HG03159 (cell line): Measurements from ENCODE around the gene CD80.
"Not testable (repeated sequence)": the region's sequence is repeated elsewhere in the genome, so short reads cannot be mapped to it uniquely, and the experiment has no call there.

Source experiments
- ATAC-seq: cut with Tn5 transposase; IDR thresholded peaks from one replicate; pipeline ENCODE4 v1.9.1; 2021; ENCODE audit warnings: mild to moderate bottlenecking, moderate library complexity; ENCODE audit not compliant: unreplicated experiment

CD80 gene, protein sequence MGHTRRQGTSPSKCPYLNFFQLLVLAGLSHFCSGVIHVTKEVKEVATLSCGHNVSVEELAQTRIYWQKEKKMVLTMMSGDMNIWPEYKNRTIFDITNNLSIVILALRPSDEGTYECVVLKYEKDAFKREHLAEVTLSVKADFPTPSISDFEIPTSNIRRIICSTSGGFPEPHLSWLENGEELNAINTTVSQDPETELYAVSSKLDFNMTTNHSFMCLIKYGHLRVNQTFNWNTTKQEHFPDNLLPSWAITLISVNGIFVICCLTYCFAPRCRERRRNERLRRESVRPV

DNA sequence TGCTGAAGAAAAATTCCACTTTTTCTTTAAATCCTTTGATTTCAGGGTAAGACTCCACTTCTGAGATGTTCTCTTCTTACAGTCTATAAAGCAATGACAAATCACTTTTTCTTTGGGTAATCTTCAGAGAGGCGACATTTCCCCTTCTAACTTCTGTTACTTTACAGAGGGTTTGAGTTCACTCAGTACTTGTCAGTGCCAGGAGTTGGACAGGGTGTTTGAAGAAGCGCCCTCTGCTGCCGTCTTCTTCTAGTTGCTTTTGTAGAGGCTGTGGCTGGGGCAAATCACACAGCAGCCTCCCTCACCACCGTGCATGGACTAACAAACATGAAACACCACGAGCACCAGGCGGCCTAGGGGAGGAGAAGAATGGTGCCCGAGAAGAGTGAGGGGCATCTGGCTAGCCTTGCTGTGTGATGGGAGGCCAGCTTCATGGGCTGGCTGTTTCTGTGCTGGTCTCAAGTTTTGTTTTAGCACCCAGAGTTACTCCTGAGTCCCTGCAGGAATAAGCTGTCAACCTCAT lies at the start of gene CD80:
Gene CD80, minus strand, starts transcription at position 174 of the 523 bp plus-strand sequence. CDS start 1,886 bp downstream, outside the sequence.
- peak; percentile 55 for ATAC-seq

- no peak for ATAC-seq
Observed at GRCh38 chr3:119608405-119609000, 49.1 kb upstream of the CD80 start.

- ATAC-seq = no peak
Observed at GRCh38 chr3:119604878-119605277, 45.5 kb upstream of the CD80 start.

- ATAC-seq = no peak
Observed at GRCh38 chr3:119602676-119603075, 43.3 kb upstream of the CD80 start.

DNA sequence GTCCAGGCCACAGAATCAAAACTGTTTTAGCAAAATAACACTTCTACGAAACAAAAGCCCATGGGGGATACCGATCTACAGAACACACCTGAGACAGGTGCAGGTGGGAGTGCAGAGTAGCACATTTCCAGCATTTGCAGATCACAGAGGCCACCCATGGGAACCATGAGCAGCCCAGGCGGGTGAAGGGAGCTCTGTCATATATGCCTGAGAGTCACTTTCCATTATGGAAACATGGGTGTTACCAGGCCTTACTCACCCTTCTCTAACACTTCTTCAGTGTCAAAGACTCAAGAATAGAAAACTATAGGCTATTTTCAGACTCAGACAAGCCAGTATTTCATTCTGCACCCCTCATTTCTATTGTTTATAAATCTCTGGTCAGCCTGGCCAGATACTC lies 41.7 kb upstream of the CD80 start:
- peak; percentile 17 for ATAC-seq

DNA sequence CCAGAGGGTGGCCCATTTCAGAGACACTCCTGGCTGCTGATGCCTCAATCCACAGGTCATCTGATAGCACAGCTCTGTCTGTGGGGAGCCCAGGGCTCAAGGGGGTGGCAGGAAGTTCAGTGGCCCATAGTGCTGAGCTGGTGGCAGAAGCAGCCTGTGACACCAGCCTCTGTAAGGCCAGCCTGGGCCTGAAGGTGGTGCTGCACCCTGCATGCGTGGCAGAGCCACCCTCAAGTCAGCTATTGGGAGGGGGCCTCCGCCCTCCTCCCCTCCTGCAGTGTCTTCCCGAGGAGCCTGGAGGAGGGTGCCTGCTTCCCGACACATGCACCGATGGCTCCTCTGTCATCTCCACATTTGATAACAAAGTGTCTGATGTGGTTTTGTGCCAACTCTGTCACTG lies 41.3 kb upstream of the CD80 start:
- ATAC-seq = peak; percentile 65

GRCh38 chr3:119599558-119600174 lies 40.3 kb upstream of the CD80 start:
- no peak for ATAC-seq

DNA sequence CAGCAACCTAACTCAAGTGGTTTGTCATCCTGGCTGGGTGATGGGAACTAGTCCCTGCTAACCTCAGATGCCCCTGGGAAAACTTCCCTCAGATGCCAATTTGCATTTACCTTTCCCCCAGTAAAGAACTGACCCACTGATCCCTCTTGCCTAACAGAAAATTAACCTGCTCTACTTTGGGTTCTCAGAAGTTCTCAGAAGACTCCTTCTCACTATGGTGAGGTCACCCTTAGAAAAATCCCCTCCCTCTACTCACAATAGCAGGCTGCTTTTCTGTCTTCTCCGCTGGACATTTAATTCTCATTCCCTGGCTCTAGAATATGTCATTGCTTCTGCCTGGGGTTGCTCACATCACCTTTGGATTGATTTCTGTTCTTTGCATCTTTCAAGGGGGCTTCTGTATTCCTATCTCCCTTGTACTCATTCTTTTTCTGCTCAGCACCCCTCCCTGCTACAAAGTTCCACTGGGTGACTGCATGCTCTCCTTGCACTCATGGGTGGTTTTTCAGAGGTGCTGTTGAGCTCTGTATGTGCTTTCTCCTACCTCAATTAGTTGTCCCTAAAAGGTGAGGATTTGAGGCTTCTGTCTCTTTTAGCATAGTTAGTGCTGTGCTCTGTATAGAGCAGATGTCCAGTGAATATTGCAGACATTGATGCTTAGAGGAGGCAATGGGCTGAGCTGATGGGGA lies 39.1 kb upstream of the CD80 start:
- ATAC-seq = peak; percentile 47

GRCh38 chr3:119597548-119598288 lies 38.3 kb upstream of the CD80 start, which contains the start of gene PLA1A:
Gene PLA1A (plus strand): TSS chr3:119597885. CDS start chr3:119597914, 29 bp downstream.
- ATAC-seq = no peak

DNA sequence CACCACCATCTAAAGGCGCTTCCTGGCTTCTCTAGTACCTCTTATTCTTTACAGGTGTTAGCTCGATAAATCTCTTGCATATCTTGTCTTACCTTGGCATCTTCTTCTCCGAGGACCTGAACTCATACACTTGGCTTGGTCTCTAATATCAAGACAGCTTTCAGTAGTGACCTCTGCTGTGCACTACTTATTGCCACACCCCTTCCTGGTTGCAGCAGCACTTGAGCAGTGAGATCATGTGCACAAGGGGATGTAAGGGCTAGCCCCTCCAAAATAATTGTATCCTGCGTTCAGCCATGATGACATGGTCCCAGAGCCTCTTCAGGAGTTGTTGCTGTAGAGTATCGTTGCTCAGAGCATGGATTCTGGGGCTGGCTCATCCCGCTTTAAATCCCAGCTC lies 37.0 kb upstream of the CD80 start:
- no peak for ATAC-seq

DNA sequence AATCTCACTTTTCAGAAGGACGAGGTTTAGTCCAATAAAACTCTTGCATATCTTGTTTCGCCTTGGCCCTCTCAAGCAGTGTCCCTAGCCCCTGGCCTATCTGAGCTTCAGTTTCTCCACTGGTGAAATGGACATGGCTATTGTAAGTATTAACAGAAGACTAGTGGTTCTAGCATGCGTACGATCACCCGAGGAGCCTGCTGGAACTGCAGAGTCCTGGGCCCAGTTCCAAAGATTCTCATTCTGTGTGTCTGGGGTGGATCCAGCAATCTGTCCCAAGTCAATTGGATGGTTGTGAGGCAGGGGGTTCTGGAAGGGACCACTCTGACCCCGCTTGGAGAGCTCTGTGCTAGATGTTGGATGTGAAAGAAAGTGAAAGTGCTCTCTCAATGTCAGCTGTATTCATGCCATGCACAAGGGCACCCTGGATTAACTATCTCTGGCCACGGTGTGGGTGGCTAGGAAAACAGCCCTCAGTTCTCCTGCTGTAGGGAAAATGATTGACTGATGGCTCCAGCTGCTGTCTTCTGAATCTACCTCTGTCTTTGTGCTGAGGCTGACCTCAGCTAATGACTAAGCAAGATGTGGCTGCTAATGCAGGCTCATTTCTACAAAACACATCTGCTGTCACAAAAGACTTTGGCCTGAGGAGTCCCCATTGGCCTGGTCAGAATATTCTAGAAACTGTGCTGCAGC lies 36.4 kb upstream of the CD80 start:
- ATAC-seq = no peak

GRCh38 chr3:119594929-119595328 lies 35.5 kb upstream of the CD80 start:
- not testable (repeated sequence) for ATAC-seq

GRCh38 chr3:119594066-119594465 lies 34.7 kb upstream of the CD80 start:
- no peak for ATAC-seq

- ATAC-seq = no peak
Observed at GRCh38 chr3:119592861-119593260, 33.4 kb upstream of the CD80 start.

- ATAC-seq = no peak
Observed at GRCh38 chr3:119590706-119591105, 31.3 kb upstream of the CD80 start.

DNA sequence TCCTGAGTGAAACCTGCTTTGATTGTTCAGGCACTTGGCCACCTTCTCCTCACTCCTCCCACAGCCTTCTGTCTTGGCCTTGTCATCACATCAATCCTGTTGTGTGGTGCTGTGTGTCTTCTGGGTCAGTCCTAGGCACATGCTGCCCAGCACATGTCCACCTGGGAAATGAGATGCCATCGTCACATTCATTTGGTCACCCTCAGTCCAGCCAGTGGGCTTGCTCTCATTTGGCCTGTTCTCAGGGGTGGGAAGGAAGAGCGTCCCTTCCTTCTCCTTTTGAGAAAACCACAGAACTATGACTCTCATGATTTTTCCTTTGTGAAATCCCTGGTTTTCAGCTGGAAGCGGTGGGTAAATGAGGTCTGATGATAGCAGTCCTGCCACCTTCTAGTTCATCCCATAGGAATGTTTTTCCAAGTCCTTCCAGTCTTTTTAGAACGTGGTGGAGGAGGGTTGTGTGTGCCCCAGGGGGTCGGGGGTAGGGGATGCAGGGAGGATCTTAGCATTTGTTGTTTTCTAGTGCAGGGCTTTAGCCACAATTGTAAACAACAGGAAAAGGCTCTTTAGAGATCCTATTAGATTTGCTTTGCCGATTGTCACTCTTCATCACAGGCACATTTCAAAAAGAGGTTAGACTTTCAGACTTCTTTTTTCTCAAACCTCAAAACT lies 29.8 kb upstream of the CD80 start:
- no peak for ATAC-seq

DNA sequence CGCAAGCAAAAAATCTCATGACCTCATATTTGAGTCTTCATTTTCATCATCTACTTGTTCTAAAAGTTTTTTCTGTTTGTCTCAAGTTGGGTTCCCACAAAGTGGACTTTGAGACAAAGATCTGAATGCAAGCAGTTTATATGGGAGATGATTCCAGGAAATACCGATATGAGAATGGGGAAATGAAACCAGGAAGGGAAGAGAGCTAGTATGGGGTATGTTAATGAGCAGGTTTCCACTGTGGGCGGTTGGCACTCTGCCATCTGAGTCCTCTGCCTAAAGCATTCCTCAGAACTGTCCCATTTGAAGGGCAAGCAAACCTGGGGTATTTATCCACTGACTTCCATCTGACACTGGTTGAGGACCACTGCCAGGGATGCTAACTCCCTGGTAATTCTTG lies 28.7 kb upstream of the CD80 start:
- ATAC-seq = no peak

- ATAC-seq = no peak
Observed at GRCh38 chr3:119586733-119587172, 27.3 kb upstream of the CD80 start.

GRCh38 chr3:119585856-119586570 lies 26.6 kb upstream of the CD80 start:
- no peak for ATAC-seq
